ENCODE results near the gene RHBDD1.

RHBDD1 gene

DNA sequence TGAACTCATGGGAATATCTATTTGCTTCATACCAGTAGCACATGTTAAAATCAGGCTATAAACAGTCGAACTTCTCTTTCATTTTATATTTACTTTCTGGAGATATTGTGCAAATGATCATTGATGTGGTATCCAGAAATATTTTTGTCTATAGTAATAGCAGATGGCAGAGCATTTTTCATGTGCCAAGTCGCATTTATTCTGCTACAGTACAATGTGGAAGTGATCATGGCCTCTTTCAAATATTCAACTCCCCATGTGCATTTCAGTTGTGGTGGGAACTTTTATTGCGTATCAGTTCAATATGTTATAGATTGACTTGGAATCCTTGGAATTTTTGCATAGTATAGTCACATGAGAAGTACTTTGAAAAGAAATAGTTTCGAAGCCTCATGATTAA is 57.4 kb downstream of the RHBDD1 start:
- CTCF ChIA-PET: interaction anchor here (2.6 kb wide), 1 partner anchor 41 kb away, joined by 5 read pairs; no protein-coding TSS in a partner anchor
- POLR2A ChIA-PET: no interaction called here
- no peak for DNase-seq (ENCODE audit: extremely low spot score)
- TF ChIP-seq, protein P1, sequence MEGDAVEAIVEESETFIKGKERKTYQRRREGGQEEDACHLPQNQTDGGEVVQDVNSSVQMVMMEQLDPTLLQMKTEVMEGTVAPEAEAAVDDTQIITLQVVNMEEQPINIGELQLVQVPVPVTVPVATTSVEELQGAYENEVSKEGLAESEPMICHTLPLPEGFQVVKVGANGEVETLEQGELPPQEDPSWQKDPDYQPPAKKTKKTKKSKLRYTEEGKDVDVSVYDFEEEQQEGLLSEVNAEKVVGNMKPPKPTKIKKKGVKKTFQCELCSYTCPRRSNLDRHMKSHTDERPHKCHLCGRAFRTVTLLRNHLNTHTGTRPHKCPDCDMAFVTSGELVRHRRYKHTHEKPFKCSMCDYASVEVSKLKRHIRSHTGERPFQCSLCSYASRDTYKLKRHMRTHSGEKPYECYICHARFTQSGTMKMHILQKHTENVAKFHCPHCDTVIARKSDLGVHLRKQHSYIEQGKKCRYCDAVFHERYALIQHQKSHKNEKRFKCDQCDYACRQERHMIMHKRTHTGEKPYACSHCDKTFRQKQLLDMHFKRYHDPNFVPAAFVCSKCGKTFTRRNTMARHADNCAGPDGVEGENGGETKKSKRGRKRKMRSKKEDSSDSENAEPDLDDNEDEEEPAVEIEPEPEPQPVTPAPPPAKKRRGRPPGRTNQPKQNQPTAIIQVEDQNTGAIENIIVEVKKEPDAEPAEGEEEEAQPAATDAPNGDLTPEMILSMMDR (IDR thresholded peaks at IDR 0.05; ENCODE audit: control extremely low read depth, extremely low read depth, low read depth, missing control alignments): no peak

DNA sequence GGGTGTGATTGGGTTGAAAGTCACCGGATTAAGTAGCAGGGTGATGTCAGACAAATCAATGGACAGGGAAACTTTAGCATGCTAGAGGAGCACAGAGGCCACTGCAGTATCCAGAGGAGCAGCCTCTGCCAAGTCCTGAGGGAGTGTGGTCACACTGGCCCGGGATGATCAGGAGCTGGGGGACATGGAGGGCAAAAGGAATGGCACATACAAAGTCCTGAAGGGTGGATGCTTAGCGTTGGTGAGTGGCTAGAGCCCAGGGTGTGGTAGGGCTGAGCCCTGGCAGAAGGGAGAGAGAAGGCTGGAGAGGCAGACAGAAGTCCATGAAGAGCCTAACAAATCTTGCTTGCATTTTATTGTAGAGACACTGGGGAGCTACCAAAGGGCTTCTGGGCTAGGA is 58.9 kb downstream of the RHBDD1 start:
- POLR2A ChIA-PET: no interaction called here

DNA sequence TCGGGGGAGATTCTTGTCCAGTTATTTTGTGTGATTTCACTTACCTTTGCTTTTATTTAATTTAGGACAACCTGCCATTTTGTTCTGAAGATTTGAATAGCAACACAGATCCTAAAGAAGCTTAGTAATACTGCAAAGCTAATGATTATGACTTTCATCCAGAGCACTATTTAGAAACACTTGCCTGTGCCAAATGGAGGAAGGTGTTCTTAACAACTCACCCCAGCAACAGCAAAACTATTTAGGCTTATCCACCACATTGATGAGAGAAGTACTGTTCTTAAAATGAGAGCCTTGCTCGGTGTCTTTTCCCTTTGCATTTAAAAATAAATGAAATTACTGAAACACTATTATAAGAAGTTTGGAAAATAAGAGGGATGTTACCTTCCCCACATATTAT is 59.7 kb downstream of the RHBDD1 start:
- CTCF ChIA-PET: interaction anchor here (1.1 to 1.8 kb wide), 3 partner anchors 9 to 56 kb away, joined by 3 to 7 read pairs (median 3); no protein-coding TSS in a partner anchor
- TF ChIP-seq, protein P1 (IDR thresholded peaks at IDR 0.05; ENCODE audit: control extremely low read depth, extremely low read depth, low read depth, missing control alignments): no peak
- no peak for DNase-seq (ENCODE audit: extremely low spot score)
- POLR2A ChIA-PET: no interaction called here

More for the DNA sequence above, 58.9 kb downstream of the RHBDD1 start:
- CTCF ChIA-PET: interaction anchor here (1.1 to 1.8 kb wide), 3 partner anchors 10 to 55 kb away, joined by 3 to 7 read pairs (median 3); no protein-coding TSS in a partner anchor
- DNase-seq (ENCODE audit: extremely low spot score): no peak
- TF ChIP-seq, protein P1 (IDR thresholded peaks at IDR 0.05; ENCODE audit: control extremely low read depth, extremely low read depth, low read depth, missing control alignments): no peak

DNA sequence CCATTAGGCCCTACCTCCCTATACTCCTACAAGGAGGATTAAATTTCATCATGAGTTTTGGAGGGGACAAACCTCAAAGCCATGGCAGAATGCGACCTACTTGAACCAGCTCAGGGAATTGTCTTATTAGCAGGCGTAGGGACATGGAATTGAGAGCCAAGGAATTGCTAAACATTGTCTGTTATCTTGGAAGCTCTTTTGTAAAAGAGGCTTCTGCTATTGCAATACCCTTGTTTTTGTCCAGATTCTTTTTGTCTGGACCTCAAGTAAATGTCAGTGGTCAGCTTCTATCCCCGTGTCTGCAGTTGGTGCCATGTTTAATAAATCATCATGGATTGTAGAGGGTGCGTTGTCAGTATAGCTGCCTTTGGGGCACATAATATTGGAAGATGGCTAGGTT is 62.3 kb downstream of the RHBDD1 start:
- POLR2A ChIA-PET: no interaction called here
- DNase-seq (ENCODE audit: extremely low spot score): no peak
- TF ChIP-seq, protein P1 (IDR thresholded peaks at IDR 0.05; ENCODE audit: control extremely low read depth, extremely low read depth, low read depth, missing control alignments): no peak
- CTCF ChIA-PET: interaction anchor here (1.3 to 2.2 kb wide), 5 partner anchors 9 to 340 kb away, joined by 3 to 6 read pairs (median 5); no protein-coding TSS in a partner anchor

DNA sequence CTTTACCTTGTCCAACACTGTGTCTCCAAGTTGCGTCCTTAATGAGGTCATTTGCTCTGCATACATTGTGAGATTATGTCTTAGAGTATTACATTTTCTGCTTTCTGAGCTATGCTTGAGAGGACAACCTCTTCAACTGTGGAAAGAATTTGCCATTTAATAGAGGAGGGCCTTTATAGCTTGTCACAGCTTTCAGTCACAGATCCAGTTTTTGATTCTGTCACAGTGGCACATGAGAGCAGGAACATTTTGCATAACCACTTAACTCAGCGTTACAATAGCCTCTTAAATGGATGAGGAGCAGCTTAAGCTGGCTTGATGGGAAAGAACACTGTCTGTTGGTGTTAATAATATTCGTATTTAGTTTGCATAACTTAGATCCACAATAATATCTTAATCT is 63.0 kb downstream of the RHBDD1 start:
- ChIA-PET POLR2A (no interaction called here), CTCF (interaction anchor here (0.7 to 2.2 kb wide), 4 partner anchors 14 to 45 kb away, joined by 3 to 6 read pairs (median 3); no protein-coding TSS in a partner anchor)
- no peak for DNase-seq (ENCODE audit: extremely low spot score)
- TF ChIP-seq, protein P1 (IDR thresholded peaks at IDR 0.05; ENCODE audit: control extremely low read depth, extremely low read depth, low read depth, missing control alignments): no peak

DNA sequence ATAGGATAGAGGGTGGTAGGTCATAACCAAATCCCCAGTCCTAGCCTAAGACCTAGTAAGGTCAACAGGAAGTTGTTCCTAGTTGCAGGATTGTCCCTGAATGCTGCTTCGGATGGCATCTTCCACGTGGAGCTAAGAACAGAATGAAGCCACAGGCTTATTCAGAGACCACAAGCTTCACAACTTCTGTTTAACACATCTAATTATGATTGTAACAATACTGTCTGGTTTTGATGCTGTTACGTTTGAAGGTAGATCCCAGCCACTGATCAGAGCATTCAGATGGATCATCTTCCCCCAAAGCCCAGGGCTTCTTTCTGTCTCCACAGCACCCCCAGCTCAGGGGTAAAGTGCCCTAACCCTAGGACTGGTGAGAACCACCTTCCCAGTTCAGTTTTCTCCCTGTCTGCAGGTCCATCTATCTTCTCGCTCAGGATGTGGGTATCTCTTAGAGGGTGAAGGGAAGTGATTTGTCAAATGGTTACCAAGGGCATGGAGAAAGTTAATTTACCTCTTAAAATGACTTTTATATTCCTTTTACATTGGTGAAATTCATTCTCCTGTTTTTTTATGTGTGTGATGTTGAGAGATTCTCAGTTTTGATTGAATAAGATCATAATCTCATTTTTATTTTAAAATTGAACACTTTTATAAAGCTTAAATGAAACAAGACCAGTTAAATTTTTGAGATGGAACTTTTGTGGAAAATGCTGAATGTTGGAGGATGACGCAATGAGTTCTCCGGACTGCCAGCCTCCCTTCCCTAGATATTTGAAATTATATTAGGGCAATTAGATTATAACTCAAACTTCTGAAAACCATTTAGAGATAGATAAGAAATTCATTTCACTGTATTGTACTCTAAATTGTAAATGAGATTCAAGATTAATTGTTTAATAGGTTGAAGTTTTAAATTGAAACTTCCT is 66.5 kb downstream of the RHBDD1 start:
- CTCF ChIA-PET: interaction anchor here (0.9 to 2.6 kb wide), 2 partner anchors 11 to 79 kb away, joined by 3 to 11 read pairs; no protein-coding TSS in a partner anchor
- TF ChIP-seq, protein P1 (IDR thresholded peaks at IDR 0.05; ENCODE audit: control extremely low read depth, extremely low read depth, low read depth, missing control alignments): no peak
- POLR2A ChIA-PET: no interaction called here
- no peak for DNase-seq (ENCODE audit: extremely low spot score)

Data from GM10248 (cell line).